Measurements from ENCODE around the gene IGLL1.
"Not testable (repeated sequence)": the region's sequence is repeated elsewhere in the genome, so short reads cannot be mapped to it uniquely, and the experiment has no call there.

Gene IGLL1

DNA sequence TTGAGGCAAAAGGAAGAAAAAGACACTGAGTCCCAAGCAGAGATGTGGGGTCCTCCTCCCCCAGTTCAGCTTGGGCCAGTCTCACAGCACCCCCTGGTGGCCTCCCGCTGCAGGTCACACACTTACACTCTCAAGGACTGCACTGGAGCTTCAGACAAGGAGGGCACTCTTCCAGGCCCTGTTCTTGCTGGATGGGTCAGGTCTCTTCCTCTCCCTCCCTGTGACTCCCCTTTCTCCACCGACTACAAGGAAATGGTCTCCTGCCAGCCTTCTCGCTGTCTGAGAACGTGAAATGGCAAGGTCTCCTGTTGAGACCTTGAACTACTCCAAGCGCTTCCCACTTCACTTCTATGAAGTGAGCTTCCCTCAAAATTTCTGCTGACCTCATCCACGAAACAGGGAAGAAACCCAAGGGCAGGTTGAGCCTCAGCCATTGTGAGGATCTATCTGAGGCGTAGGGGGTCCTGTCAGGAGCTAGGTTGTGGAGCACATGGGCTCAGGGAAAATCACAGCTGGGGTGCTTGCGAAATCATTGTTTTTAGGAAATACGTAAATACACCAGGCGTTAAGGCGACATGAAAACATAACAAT, 11.2 kb upstream of the IGLL1 start:
- DNase-seq: no peak

GRCh38 chr22:23583836-23584235, 3.7 kb upstream of the IGLL1 start:
- no peak for DNase-seq

- no peak for DNase-seq
Observed at GRCh38 chr22:23583153-23583552, 3.1 kb upstream of the IGLL1 start.

DNA sequence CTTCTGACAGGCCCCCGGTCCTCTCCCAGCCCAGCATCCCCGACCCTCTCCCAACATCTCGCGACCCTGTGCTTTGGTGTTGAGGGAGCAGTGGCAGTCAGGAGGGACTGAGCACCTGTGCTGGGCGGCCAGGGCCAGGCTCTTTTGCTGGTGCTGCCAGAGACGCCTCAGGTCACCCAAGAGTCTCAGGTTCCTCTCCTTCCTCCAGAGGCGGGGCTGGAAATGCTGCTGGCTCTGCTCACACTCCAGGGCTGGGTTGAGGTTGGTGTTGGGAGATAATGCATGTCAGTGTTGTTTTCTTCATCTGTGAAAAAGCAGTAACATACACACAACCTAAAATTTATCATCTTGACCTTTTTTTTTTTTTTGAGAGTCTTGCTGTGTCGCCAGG, 1.2 kb upstream of the IGLL1 start:
- no peak for DNase-seq

GRCh38 chr22:23580576-23581259, 628 bp upstream of the IGLL1 start:
- no peak for DNase-seq

GRCh38 chr22:23579280-23579679, 810 bp downstream of the IGLL1 start:
- DNase-seq: no peak

- no peak for DNase-seq
Observed at GRCh38 chr22:23578306-23578705, 1.8 kb downstream of the IGLL1 start.

GRCh38 chr22:23576681-23577080, 3.4 kb downstream of the IGLL1 start:
- DNase-seq: no peak

DNA sequence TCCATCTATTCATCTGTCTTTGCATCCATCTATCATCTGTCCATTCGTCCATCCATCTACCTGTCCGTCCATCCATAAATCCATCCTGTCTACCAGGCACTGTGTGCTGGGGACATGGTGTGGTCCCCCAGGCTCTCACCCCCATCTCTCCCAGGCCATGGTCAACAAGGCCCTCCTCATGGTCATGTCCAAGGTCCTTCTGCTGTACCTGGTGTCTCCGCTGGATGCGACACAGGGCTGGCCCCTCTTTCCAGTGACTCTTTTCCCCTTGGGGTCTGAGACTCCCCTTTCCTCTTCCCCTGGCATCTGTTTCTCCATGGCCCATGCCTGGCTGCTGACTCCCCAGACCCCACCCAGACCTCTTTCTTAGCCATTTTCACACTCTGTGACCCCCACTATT, 4.5 kb downstream of the IGLL1 start:
- DNase-seq: no peak

DNA sequence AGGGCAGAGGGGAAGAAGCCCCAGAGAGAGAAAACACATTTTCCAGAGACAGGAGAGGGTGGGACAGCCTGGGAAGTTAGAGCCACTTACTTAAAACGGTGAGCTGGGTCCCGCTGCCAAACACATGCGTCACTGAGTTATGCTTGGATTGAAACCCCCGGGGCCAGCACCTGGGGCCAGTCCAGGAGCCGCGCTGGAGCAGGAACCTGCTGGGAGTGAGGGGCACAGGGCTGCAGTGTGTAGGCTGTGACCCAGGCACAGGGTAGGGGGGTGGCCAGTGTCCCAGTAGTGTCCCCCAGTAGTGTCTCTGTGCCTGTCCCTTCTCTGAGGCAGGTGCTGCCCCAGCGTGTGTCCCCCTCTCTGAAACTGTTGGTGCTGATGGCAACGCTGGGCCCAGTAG, 5.2 kb downstream of the IGLL1 start:
- DNase-seq: no peak

DNA sequence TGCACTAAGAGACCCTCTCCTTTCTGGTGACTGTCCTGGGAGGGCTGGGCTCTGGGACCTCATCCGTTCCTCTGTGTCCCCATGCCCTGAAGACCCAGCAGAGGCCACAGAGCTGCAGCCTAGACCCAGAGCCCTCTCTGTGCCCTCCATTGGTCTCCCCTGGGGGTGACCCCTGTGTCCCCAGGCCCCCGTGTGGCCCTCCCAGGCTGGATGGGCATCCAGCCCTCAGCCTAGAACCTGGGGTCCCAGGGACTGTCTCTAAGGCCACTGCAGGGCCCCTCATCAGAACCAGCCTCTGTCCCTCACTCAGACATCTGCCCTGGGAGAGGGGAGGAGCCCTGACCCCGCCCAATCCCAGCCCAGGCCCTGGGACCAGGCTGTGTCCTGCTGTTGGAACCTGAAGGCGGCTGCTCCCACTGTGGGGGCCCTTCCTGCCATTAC, 5.7 kb downstream of the IGLL1 start:
- DNase-seq: no peak

DNA sequence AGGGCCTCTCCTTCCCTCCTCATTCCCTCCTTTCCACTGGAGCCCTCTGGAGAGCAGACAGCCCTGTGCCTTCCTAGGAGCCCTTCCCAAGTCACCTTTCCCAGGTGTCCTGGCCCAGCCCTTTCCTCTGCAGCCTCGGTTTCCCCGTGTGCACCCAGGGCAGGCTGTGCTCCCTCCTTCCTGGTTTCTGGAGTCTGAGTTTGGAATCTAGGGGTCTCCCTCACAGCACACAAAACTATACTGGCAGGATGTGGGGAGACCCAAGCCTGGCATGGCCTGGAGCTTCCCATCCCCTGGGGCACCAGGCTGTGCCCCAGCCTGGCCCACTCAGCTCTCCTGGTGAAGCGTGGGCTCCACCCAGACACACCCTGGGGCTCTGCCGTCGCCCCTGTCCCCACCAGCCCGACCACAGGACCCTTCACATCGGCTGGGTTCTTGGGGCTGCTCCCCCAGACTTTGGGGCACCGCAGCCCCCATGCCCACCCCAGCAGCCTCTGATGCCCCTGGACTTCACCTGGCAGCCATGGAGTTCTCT, 6.3 kb downstream of the IGLL1 start:
- not testable (repeated sequence) for DNase-seq

DNA sequence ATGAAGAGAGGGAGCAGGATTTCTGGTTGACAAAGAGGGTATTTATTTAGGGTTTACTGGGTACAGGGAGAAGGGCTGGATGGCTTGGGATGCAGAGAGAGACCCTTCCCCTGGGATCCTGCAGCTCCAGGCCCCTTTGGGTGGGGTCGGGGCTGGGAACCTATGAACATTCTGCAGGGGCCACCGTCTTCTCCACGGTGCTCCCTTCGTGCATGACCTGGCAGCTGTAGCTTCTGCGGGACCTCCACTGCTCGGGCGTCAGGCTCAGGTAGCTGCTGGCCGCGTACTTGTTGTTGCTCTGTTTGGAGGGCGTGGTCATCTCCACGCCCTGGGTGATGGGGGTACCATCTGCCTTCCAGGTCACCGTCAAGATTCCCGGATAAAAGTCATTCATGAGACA, 7.0 kb downstream of the IGLL1 start:
- not testable (repeated sequence) for DNase-seq

- DNase-seq: no peak
Observed at GRCh38 chr22:23571486-23571885, 8.6 kb downstream of the IGLL1 start.

DNA sequence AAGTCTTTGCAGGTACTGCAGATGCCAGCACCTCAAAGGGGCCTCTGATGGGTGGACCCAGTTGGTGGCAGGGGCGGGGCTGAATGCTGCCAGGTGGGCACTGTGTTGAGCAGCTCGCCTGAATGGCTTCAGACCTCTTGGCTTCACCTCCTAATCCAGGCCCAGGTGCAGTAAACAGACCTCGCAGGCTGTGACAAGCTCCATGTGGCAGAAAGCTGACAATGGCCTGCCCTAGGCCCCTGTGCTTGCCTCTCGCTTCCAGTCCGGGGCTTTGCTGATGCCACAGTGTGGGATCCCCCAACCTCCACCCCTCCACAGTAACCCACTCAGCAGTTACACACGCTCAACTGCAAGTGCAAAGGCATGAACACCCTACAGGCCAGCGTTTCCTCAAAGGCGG, 9.4 kb downstream of the IGLL1 start:
- no peak for DNase-seq

GRCh38 chr22:23569716-23570115, 10.4 kb downstream of the IGLL1 start:
- DNase-seq: no peak

DNA sequence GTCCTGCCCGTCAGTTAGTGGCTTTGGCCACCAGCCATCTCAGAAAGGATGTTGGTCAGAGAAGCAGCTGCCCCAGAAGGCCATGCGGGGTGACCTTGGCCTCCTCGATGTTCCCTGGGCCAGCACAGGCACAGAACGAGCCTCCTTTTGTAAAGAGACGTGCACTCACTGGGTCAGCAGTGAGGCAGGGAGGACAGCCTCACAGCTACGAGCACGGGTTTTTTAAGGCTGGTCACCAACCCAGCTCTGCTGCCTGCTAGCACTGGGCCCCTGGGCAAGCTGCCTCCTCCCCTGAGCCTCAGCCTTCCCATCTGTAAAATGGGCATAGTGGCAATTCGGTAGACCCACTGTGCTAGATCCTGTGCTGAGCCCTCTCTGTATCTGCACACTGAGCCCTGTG, 10.8 kb downstream of the IGLL1 start:
- no peak for DNase-seq

DNA sequence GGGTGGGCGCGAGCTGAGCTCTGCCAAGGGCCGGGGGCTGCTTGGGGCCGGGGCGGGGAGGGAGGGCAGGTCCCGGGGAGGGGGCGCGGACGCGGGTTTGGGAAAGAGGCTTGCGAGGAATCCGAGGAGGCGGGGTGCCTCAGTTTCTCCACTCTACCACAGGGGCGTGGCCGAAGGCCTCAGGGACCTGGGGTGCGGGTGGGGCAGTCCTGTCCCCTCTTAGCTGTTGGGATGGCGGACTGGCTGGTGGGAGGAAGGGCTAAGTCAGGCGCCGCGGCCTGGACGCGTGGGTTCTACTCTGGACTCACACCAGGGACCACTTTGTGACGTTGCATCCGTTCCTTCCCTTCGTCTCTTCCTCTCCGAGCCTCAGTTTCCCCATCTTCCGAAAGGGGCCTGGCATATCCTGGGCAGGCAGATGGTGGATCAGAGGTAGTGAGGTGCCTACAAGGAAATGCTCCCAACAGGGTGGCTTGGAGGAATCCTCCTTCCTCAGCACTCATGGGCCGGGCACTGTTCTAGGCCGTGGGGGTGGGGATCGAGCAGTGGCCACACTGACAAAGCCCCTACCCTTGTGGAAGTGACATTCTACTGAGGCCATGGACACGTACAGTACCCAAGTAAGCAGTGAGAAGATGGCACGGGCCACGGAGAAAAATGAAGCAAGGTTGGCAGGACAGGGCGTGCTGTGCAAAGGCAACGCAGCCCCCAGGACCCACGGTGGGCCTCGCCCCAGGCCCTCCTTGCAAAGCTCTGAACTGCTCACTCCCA, 13.2 kb downstream of the IGLL1 start:
- DNase-seq: no peak

DNA sequence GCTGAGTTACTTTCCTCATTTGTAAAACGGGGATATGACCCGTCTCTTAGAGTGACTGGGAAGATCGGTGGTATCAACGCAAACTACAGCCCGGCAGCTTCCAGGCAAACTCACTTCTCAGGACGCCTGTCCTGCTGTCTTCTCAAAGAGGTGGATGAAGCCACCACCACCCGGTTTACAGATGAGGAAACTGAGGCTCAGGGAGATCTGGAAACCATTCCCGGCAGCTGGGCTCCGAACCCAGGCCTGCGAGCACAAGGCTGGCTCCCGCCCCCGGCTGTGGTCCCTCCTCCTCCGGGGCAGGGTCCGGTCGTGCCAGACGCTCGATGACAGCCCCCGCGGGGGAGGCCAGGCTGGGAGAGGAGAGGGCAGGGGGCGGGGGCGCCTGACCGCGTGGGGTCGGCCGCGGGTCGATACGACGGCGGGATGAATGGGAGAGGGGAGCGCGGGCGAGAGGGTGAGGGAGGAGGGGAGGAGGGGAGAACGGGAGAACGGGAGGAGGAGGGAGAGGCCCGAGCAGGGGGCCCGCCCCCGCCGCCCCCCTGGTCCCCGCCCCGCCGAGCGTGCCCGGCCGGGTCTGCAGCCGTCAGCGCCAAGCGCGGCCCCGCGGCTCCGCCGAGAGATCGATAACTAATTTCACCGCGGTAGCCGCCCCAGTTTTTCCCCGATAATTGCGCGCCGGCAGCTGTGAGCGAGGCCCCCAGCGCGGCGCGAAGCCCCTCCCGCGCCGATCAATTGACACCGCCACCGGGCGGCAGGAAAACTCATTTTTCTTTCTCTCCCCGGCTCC, 14.0 kb downstream of the IGLL1 start:
- no peak for DNase-seq

DNA sequence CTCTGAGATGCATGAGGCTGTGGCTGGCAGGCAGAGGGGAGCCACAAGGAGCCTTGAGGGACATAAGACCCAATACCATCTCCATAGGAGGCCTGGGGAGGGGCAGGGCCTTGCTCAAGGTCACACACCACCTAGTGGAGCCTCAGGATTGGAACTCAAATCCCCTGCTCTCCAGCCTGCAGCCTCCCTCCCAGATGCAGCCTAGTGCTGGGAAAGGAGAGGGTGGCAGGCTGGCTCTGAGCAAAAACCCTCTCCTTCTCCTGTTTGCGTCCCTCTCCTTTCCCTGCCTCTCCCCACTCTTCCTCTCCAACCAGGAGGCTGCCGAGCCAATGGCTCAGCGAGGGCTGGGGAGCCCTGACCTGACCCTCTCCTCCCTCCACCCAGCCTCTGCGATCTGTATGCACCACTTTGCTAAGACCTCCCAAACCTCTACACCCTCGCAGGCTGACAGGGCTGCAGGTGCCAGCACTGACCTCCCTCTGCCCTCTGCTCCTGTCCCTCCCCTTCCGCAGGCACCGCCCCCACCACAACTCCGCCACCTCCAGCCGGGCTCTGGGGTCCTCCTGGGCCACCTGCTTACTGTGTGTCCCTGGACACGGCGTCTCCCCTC, 14.7 kb downstream of the IGLL1 start:
- DNase-seq: no peak

DNA sequence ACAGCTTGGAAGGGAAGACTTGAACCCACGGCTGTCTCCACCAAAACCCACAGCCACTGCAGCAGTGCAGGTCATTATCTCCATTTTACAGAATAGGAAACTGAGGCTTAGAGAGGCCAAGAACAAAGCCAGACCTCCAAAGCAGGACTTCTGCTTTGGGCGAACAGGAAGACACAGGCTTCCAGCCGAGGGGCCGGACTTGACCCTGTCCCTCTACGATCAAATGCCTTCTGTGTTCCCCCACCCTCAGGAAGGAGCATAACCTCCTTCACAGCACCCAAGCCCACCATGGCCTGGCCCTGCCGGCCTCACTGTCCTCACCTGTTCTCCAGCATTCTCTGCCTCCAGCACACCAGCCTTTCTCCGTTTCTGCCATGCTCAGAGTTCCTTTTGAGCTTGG, 15.8 kb downstream of the IGLL1 start:
- DNase-seq: no peak

GRCh38 chr22:23563111-23563510, 17.0 kb downstream of the IGLL1 start:
- DNase-seq: no peak

GRCh38 chr22:23562186-23562585, 17.9 kb downstream of the IGLL1 start:
- no peak for DNase-seq
